GM21390 (cell line): ENCODE results near the gene GTF2IRD1.
"Not testable (repeated sequence)": the region's sequence is repeated elsewhere in the genome, so short reads cannot be mapped to it uniquely, and the experiment has no call there.

Experiments used
- ATAC-seq: cut with Tn5 transposase; IDR thresholded peaks from one replicate; pipeline ENCODE4 v1.9.1; 2021; ENCODE audit not compliant: unreplicated experiment

The GTF2IRD1 gene

DNA sequence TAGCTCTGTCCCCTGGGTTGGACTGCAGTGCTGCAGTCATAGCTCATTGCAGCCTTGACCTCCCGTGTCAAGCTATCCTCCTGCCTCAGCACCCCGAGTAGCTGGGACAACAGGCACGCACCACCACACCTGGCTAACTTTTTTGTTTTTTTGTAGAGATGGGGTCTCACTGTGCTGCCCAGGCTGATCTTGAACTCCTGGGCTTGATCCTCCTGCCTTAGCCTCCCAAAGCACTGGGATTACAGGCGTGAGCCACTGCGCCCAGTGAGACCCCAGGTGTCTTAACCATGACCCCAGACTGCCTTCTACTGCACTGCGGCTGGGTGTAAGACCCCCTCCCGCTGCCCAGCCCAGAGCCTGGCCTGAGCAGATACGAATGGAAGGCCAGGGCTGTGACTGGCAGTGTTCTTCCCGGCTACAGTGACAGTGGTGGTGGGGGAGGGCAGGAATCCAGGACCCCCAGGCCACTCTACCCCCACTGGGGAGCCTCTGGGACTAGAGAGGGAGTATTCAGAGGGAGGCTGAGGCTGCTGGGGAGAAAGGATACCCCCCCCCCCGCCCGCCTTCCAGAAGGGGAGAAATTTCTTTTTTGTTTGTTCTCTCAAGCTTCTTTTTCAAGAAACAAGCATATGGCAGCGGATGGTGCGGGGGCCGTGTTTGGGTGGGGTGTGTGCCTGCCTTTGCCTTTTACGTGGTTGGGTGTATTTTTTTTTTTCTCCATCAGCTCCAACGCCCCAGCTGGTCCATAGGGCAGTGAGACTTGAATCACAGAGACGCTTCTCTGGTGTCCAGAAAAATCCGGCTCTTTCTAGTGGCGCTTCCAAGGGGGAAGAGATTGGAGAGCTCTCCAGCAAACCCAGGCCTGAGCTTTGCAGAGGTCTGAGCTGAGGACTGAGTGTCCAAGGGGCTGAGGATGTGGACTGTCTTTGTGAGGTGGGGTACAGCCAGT is 36.6 kb downstream of the GTF2IRD1 start:
- ATAC-seq: no peak

DNA sequence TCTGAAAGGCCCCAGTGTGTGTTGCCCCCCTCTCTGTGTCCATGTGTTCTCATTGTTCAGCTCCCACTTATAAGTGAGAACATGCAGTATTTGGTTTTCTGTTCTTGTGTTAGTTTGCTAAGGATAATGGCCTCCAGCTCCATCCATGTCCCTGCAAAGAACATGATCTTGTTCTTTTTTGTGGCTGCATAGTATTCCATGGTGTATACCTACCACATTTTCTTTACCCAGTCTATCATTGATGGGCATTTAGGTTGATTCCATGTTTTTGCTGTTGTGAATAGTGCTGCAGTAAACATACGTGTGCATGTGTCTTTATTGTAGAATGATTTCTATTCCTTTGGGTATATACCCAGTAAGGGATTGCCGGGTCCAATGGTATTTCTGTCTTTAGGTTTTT is 37.8 kb downstream of the GTF2IRD1 start:
- not testable (repeated sequence) for ATAC-seq

DNA sequence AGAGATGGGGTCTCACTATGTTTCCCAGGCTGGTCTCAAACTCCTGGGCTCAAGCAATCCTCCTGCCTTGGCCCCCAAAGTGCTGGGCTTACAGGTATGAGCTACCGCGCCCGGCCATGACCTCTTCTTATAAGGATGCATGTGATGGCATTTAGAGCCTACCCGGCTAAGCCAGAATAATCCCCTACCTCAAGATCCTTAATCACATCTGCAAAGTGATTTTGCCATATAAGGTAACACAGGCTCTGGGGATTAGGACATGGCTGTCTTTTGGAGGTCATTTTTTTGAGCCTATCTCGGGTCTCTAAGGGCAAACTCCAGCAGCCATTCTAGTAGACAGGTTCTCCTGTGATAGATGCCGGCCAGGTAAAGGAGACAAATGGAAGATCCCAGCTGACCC is 39.6 kb downstream of the GTF2IRD1 start:
- no peak for ATAC-seq

- ATAC-seq: no peak
Measured at GRCh38 chr7:74494076-74494548, 40.4 kb downstream of the GTF2IRD1 start.

DNA sequence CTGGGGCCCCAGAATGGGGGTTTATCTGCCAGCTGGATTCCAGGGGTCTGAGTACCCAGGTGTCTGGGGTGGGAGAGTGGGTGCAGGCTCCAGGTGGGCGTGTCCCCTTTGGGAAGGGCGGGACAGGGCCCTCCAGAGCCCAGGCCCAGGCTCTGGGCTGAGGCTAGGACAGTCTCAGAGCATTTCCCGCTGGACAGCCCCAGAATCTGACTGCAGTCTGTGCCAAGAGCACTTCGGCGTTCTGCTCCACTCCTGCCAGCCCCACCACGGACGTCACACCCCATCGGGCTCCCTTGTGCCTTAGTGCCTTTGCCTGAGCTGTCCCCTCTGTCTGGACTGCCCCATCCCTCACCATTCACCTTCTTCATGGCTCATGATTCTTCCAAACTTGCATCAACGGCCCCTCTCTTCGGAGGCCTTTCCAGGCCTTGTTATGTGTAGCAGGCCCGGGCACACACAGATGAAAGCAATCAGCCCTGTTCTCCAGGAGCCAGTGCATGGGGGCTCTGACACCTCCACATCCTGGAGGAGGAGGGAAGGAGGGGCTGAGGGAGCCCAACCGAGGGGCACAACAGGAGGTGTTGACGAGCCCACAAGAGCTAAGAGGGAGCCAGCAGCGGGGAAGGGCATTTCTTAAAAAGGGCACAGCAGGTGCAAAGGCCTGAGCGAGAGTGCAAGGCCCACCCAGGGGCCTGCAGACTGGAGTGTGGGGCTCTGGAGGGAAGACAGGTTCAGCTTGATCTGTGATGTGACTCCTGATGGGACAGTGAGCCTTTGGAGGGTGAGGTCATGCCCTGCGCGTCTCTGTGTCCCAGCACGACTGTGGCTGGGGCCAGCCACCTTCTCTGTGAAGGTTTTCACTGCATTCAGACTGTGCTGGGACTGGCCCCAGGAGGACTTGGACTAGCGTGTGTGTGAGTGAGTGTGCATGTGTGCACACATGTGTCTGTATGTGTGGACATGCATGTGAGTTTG is 41.7 kb downstream of the GTF2IRD1 start:
- no peak for ATAC-seq

GRCh38 chr7:74496272-74496671 is 42.6 kb downstream of the GTF2IRD1 start:
- no peak for ATAC-seq

GRCh38 chr7:74496773-74497172 is 43.1 kb downstream of the GTF2IRD1 start:
- ATAC-seq: not testable (repeated sequence)

GRCh38 chr7:74498354-74498753 is 44.6 kb downstream of the GTF2IRD1 start:
- no peak for ATAC-seq

DNA sequence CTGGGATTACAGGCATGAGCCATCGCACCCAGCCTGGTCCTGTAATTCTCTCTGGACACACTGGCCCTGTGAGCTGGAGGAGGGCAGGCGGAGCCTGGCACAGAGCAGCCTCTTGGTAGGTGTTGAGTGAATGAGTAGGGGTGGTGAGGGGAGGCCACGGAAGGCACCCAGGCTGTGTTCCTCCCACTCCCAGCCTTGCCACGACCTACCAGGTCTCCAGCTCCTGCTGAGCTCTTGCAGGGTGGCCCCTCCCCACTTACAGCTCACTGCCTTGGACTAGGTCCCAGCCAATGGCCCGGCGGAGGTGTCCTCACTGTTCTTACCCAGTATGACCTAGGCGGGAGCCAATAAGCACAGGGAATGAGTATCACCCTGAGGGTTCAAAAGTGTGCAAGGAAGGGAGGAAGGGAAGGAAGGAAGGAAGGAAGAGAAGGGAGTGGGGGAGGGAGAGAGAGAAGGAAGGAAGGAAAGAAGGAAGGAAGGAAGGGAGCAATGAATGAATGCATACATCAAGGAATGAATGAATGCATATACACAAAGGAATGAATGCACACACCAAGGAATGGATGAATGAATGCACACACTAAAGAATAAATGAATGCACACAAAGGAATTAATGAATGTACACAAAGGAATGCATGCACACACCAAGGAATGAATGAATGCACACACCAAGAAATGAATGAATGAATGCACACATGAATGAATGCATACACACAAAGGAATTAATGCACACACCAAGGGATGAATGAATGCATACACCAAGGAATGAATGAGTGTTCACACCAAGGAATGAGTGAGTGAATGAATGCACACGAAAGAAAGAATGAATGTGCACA is 45.5 kb downstream of the GTF2IRD1 start:
- ATAC-seq: no peak

DNA sequence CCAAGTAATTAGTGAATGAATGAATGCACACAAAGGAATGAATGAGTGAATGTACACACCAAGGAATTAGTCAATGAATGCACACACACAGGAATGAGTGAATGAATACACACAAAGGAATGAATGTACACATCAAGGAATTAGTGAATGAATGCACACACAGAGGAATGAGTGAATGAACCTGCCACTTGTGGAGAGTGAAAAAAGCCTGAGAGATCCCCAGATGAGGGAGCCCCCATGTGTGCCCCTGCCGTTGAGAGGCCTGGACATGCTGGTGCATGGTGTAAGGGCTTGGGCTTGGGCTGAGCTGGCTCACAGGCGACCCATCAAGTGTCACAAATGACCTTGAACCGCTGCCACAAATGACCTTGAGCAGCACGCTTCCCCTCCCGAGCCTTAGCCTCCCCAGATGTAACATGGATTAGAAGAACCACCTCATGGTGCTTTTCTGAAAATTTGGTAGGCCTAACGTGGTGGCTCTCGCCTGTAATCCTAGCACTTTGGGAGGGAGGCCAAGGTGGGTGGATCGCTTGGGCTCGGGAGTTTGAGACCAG is 46.2 kb downstream of the GTF2IRD1 start:
- no peak for ATAC-seq

GRCh38 chr7:74501298-74501697 is 47.6 kb downstream of the GTF2IRD1 start:
- ATAC-seq: no peak

GRCh38 chr7:74502216-74502891 is 48.6 kb downstream of the GTF2IRD1 start:
- no peak for ATAC-seq

- no peak for ATAC-seq
Measured at GRCh38 chr7:74503061-74503460, 49.4 kb downstream of the GTF2IRD1 start.

DNA sequence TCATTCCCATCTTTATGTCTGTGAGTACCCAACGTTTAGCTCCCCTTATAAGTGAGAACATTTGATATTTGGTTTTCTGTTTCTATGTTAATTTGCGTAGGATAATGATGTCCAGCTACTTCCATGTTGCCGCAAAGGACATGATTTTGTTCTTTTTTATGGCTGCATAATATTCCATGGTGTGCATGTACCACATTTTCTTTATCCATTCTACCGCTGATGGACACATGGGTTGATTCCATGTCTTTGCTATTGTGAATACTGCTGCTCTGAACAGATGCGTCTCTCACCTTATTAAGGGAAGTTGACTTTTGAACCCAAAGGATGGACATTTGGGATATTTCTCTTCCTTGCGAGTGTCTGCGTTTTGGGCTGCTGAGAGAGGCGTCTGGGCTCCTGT is 50.2 kb downstream of the GTF2IRD1 start:
- ATAC-seq: no peak

GRCh38 chr7:74505471-74506324 is 52.0 kb downstream of the GTF2IRD1 start:
- ATAC-seq: no peak

- no peak for ATAC-seq
Measured at GRCh38 chr7:74506325-74506724, 52.6 kb downstream of the GTF2IRD1 start.

DNA sequence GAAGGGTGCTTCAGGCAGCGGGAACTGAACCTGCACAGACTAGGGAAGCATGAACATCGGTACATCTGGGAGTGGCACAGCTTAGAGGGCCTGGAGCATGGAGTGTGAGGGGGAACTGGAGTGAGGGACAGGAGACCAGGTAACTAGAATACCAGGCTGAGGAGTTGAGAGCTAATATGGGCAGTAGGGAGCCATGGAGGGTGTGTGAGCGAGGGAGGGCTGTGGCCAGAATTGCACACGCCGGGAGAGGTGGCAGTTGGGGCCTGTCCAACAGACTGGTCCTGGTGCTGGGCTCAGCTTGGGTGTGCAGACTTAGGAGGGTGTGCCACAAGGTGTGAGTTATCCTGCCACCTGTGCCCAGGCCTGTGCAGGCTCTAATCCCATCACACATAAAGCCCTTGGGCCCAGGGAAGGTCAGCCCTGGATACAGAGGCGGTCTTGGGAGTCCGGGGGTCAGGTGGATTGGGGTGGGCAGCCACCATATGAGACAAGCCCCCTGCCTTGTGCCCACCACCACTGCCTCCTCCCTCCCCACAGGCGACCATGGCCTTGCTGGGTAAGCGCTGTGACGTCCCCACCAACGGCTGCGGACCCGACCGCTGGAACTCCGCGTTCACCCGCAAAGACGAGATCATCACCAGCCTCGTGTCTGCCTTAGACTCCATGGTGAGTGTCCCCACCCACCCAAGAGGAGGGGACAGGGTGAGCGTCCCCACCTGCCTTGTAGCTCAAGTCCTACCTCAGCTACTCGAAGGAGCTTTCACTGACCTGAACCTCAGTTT is 54.0 kb downstream of the GTF2IRD1 start:
- no peak for ATAC-seq

DNA sequence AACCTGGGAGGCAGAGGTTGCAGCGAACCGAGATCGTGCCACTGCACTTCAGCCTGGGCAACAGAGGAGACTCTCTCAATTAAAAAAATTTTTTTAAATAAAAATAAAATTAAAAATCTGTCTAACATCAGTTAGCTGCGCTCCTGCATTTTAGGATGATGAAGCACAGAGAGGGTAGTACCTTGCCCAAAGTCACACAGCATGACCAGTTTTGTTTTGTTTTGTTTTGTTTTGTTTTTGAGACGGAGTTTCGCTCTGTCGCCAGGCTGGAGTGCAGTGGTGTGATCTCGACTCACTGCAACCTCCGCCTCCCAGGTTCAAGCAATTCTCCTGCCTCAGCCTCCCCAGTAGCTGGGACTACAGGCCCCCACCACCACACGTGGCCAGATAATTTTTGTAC is 55.7 kb downstream of the GTF2IRD1 start:
- not testable (repeated sequence) for ATAC-seq
